ENCODE results near the gene MTO1. TPM values are rescaled to one million over a fixed set of nuclear protein-coding genes. Genes with fewer than 3 reads are reported as not detected.

MTO1 gene
- total RNA-seq, 1 donor from 2014 or later, result 26.5 TPM

DNA sequence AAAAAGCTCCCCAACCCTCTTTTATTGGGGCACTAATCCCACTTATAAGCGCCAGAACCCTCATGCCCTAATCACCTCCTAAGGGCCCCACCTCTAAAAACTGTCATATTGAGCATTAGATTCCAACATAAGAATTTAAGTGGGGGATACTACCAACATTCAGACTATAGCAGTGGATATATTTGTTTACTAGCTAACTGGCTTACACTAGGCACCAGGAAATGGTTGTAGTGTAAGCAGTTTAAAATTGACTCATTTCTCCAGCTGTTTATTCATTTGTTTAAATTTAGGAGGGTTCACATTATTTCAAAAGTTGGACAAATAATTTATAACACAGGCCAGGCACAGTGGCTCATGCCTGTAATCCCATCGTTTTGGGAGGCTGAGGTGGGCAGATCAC is 22.9 kb downstream of the MTO1 start:
- Mint-ChIP-seq H3K4me3 (no peak overlapping the region), H3K4me1 (no peaks in the 10 kb centered on the region), H3K9me3 (no peaks in the 10 kb centered on the region), H3K27me3 (ENCODE audit: low read depth) (no peaks in the 10 kb centered on the region), H3K27ac (ENCODE audit: unreplicated experiment) (no peak overlapping the region), H3K36me3 (ENCODE audit: low read depth) (peaks cover 29% of the 10 kb centered on the region)
- TF ChIP-seq, protein P1, sequence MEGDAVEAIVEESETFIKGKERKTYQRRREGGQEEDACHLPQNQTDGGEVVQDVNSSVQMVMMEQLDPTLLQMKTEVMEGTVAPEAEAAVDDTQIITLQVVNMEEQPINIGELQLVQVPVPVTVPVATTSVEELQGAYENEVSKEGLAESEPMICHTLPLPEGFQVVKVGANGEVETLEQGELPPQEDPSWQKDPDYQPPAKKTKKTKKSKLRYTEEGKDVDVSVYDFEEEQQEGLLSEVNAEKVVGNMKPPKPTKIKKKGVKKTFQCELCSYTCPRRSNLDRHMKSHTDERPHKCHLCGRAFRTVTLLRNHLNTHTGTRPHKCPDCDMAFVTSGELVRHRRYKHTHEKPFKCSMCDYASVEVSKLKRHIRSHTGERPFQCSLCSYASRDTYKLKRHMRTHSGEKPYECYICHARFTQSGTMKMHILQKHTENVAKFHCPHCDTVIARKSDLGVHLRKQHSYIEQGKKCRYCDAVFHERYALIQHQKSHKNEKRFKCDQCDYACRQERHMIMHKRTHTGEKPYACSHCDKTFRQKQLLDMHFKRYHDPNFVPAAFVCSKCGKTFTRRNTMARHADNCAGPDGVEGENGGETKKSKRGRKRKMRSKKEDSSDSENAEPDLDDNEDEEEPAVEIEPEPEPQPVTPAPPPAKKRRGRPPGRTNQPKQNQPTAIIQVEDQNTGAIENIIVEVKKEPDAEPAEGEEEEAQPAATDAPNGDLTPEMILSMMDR (conservative IDR thresholded peaks at IDR 0.05), result no peak
- DNase-seq (ENCODE audit: low read depth, low spot score), result no peak

DNA sequence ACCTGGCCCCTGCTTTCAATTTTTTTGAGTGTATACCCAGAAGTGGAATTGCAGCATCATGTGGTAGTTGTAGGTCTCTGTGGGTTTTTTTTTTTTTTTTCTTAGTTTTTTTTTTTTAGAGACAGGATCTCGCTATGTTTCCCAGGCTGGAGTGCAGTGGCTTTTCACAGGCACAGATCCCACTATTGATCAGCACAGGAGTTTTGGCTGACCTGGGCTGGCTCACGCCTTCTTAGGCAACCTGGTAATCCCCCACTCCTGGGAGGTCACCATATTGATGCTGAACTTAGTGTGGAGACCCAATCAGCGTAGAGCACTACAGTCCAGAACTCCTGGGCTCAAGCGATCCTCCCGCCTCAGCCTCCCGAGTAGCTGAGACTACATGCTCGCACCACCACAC is 25.9 kb downstream of the MTO1 start:
- H3K9me3 Mint-ChIP-seq, result no peaks in the 10 kb centered on the region

GRCh38 chr6:73491377-73491776 is 29.8 kb downstream of the MTO1 start:
- Mint-ChIP-seq H3K27me3 (ENCODE audit: low read depth) (no peaks in the 10 kb centered on the region), H3K36me3 (ENCODE audit: low read depth) (peaks cover 37% of the 10 kb centered on the region), H3K27ac (ENCODE audit: unreplicated experiment) (no peak overlapping the region), H3K4me1 (no peaks in the 10 kb centered on the region), H3K4me3 (no peak overlapping the region), H3K9me3 (no peaks in the 10 kb centered on the region)
- TF ChIP-seq, protein P1 (conservative IDR thresholded peaks at IDR 0.05), result no peak
- DNase-seq (ENCODE audit: low read depth, low spot score), result no peak

More for the DNA sequence above, 25.9 kb downstream of the MTO1 start:
- no peak overlapping the region for H3K27ac Mint-ChIP-seq (ENCODE audit: unreplicated experiment)
- TF ChIP-seq, protein P1 (conservative IDR thresholded peaks at IDR 0.05), result no peak
- H3K4me3 Mint-ChIP-seq, result no peak overlapping the region
- no peaks in the 10 kb centered on the region for H3K27me3 Mint-ChIP-seq (ENCODE audit: low read depth)
- H3K36me3 Mint-ChIP-seq (ENCODE audit: low read depth), result peaks cover 44% of the 10 kb centered on the region
- no peak for DNase-seq (ENCODE audit: low read depth, low spot score)
- no peaks in the 10 kb centered on the region for H3K4me1 Mint-ChIP-seq

DNA sequence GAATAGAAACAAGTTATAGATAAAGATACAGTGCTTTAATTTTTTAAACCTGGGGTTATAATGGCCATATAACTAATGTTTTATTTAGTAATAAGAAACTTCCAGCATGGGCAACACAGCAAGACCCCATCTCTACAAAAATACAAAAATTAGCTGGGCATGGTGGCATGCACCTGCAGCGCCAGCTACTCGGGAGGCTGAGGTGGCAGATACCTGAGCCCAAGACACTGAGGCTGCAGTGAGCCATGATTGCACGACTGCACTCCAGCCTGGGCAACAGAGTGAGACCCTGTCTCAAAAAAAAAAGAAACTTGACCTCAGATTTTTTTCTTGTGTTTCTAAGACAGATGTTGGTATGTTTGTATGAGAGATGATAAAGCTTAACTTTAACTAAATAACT is 36.4 kb downstream of the MTO1 start:
- TF ChIP-seq, protein P1 (conservative IDR thresholded peaks at IDR 0.05), result no peak
- H3K4me1 Mint-ChIP-seq, result no peaks in the 10 kb centered on the region
- DNase-seq (ENCODE audit: low read depth, low spot score), result no peak
- no peak overlapping the region for H3K27ac Mint-ChIP-seq (ENCODE audit: unreplicated experiment)
- no peaks in the 10 kb centered on the region for H3K27me3 Mint-ChIP-seq (ENCODE audit: low read depth)
- peaks cover 2% of the 10 kb centered on the region for H3K36me3 Mint-ChIP-seq (ENCODE audit: low read depth)
- no peak overlapping the region for H3K4me3 Mint-ChIP-seq
- H3K9me3 Mint-ChIP-seq, result no peaks in the 10 kb centered on the region

GRCh38 chr6:73503027-73503772 is 41.7 kb downstream of the MTO1 start:
- TF ChIP-seq, protein P1 (conservative IDR thresholded peaks at IDR 0.05), result no peak
- H3K27me3 Mint-ChIP-seq (ENCODE audit: low read depth), result no peaks in the 10 kb centered on the region
- H3K4me3 Mint-ChIP-seq, result no peak overlapping the region
- no peak overlapping the region for H3K27ac Mint-ChIP-seq (ENCODE audit: unreplicated experiment)
- no peaks in the 10 kb centered on the region for H3K4me1 Mint-ChIP-seq
- H3K9me3 Mint-ChIP-seq, result no peaks in the 10 kb centered on the region
- H3K36me3 Mint-ChIP-seq (ENCODE audit: low read depth), result peaks cover 4% of the 10 kb centered on the region
- DNase-seq (ENCODE audit: low read depth, low spot score), result no peak

Data from neural crest cell (in vitro differentiated cells).